ENCODE data around the gene SAMD11.

DNA sequence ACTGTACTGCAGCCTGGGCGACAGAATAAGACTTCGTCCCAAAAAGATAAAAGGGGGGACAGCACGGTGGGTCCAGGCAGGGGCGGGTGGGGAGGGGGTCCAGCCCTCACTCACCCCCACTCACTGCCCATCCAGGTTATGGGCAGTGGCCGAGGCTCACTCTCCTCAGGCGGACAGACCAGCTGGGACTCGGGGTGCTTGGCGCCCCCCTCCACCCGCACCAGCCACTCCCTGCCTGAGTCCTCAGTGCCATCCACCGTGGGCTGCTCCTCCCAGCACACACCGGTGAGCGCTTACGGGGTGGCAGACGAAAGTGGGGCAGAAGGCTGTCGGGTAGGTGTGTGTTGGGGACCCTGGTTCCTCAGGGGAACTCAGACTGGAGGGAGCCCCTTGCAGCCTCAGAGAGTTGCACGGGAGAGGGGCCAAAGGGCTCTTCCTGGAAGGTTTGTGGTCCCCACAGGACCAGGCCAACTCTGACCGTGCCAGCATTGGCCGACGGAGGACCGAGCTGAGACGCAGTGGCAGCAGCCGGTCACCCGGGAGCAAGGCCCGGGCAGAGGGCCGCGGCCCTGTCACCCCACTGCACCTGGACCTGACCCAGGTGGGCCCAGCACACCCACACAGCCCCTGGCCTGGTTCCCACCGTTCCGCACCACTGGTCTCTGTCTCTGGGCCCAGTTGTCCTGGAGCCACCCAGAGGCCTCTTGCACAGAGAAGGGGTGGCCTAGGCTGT is 49.2 kb downstream of the SAMD11 start:
- TF ChIP-seq, protein P1, sequence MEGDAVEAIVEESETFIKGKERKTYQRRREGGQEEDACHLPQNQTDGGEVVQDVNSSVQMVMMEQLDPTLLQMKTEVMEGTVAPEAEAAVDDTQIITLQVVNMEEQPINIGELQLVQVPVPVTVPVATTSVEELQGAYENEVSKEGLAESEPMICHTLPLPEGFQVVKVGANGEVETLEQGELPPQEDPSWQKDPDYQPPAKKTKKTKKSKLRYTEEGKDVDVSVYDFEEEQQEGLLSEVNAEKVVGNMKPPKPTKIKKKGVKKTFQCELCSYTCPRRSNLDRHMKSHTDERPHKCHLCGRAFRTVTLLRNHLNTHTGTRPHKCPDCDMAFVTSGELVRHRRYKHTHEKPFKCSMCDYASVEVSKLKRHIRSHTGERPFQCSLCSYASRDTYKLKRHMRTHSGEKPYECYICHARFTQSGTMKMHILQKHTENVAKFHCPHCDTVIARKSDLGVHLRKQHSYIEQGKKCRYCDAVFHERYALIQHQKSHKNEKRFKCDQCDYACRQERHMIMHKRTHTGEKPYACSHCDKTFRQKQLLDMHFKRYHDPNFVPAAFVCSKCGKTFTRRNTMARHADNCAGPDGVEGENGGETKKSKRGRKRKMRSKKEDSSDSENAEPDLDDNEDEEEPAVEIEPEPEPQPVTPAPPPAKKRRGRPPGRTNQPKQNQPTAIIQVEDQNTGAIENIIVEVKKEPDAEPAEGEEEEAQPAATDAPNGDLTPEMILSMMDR (conservative IDR thresholded peaks at IDR 0.05) = no peak
- no peak for TF ChIP-seq ZFX (IDR thresholded peaks at IDR 0.05)

Measured in C4-2B (cell line).